Osteoblast (primary cell): ENCODE results near the gene GSTO1. TPM values are rescaled to one million over a fixed set of nuclear protein-coding genes. Genes with fewer than 3 reads are reported as not detected.
A peak's percentile ranks its signal among the peaks of the same experiment; 100 is the strongest.

Experiments
- DNase-seq: peaks from one replicate; pipeline ENCODE4 v3.0.0; 2011; ENCODE audit warnings: low spot score, mixed read lengths; ENCODE audit not compliant: insufficient read length; ENCODE audit errors: missing footprints
- H2AFZ ChIP-seq: 2 replicates; pipeline ENCODE4 v1.6.0; 2011; ENCODE audit warnings: mild to moderate bottlenecking, low read length
- H3K27ac ChIP-seq: 2 replicates; pipeline ENCODE4 v1.5.1; 2011; ENCODE audit warnings: mild to moderate bottlenecking, low read depth, low read length, moderate library complexity
- H3K27me3 ChIP-seq: 2 replicates; pipeline ENCODE4 v1.6.0; 2012; ENCODE audit warnings: mild to moderate bottlenecking, control low read depth, inconsistent platforms, low read length, moderate library complexity; ENCODE audit not compliant: insufficient read depth
- H3K36me3 ChIP-seq: 2 replicates; pipeline ENCODE4 v1.5.1; 2011; ENCODE audit warnings: mild to moderate bottlenecking, low read length, control low read depth, moderate library complexity; ENCODE audit not compliant: insufficient read depth
- H3K4me1 ChIP-seq: 2 replicates; pipeline ENCODE4 v1.5.1; 2011; ENCODE audit warnings: mild to moderate bottlenecking, low read length, control low read depth, moderate library complexity; ENCODE audit not compliant: insufficient read depth
- H3K4me2 ChIP-seq: 2 replicates; pipeline ENCODE4 v1.6.0; 2011; ENCODE audit warnings: mild to moderate bottlenecking, low read length; ENCODE audit not compliant: insufficient read depth
- H3K4me3 ChIP-seq: fragments of 200-600 bp; sonication (generic); 3 replicates; pipeline ENCODE4 v1.5.1; 2012; ENCODE audit warnings: mild to moderate bottlenecking, low read length, inconsistent platforms; ENCODE audit not compliant: insufficient read depth
- H3K79me2 ChIP-seq: 2 replicates; pipeline ENCODE4 v1.6.0; 2012; ENCODE audit warnings: mild to moderate bottlenecking, low read length, control low read depth, inconsistent platforms; ENCODE audit not compliant: insufficient read depth
- H3K9me3 ChIP-seq: 2 replicates; pipeline ENCODE4 v1.5.1; 2011; ENCODE audit warnings: low read depth, low read length, control low read depth
- H4K20me1 ChIP-seq: 2 replicates; pipeline ENCODE4 v1.6.0; 2012; ENCODE audit warnings: mild to moderate bottlenecking, low read length, control low read depth; ENCODE audit not compliant: insufficient read depth
- CTCF ChIP-seq: IDR thresholded peaks from 2 replicates; pipeline ENCODE4 v1.5.1; 2011; ENCODE audit warnings: mild to moderate bottlenecking, low read depth, low read length, moderate library complexity; ENCODE audit errors: extremely low read depth
- total RNA-seq: library from RNA; depleted of rRNA; stranded (reverse); fragments of >200 nt; gene quantifications from 2 replicates; pipeline ENCODE4 v1.2.3, GENCODE V29; 2012

GSTO1 gene
- total RNA-seq, 1 donor = 149 TPM

GRCh38 chr10:104281694-104282093 is 27.0 kb downstream of the GSTO1 start:
- Histone ChIP-seq H3K4me2 (no peak overlapping the region), H3K79me2 (no peaks in the 10 kb centered on the region), H3K27ac (no peak overlapping the region), H3K4me1 (no peaks in the 10 kb centered on the region), H2AFZ (no peak overlapping the region), H4K20me1 (no peaks in the 10 kb centered on the region), H3K4me3 (no peak overlapping the region), H3K36me3 (no peaks in the 10 kb centered on the region), H3K9me3 (no peaks in the 10 kb centered on the region), H3K27me3 (no peaks in the 10 kb centered on the region)
- no peak for TF ChIP-seq CTCF
- no peak for DNase-seq

GRCh38 chr10:104284846-104285245 is 30.2 kb downstream of the GSTO1 start:
- no peak overlapping the region for H2AFZ ChIP-seq
- no peak overlapping the region for H3K27ac ChIP-seq
- no peaks in the 10 kb centered on the region for H3K27me3 ChIP-seq
- no peak overlapping the region for H3K4me3 ChIP-seq
- no peak for DNase-seq
- H4K20me1 ChIP-seq = no peaks in the 10 kb centered on the region
- no peaks in the 10 kb centered on the region for H3K36me3 ChIP-seq
- H3K4me1 ChIP-seq = peaks cover 5% of the 10 kb centered on the region
- no peaks in the 10 kb centered on the region for H3K79me2 ChIP-seq
- TF ChIP-seq CTCF = no peak
- no peak overlapping the region for H3K4me2 ChIP-seq
- no peaks in the 10 kb centered on the region for H3K9me3 ChIP-seq

- Histone ChIP-seq H4K20me1 (no peaks in the 10 kb centered on the region), H3K36me3 (no peaks in the 10 kb centered on the region), H3K27me3 (no peaks in the 10 kb centered on the region), H3K4me1 (peaks cover 13% of the 10 kb centered on the region), H3K4me2 (no peak overlapping the region), H3K4me3 (no peak overlapping the region), H3K79me2 (no peaks in the 10 kb centered on the region), H2AFZ (no peak overlapping the region), H3K27ac (no peak overlapping the region), H3K9me3 (no peaks in the 10 kb centered on the region)
- no peak for DNase-seq
- no peak for TF ChIP-seq CTCF
Observed at GRCh38 chr10:104286939-104287338, 32.2 kb downstream of the GSTO1 start.

GRCh38 chr10:104288355-104288754 is 33.7 kb downstream of the GSTO1 start:
- TF ChIP-seq CTCF = no peak
- H3K4me2 ChIP-seq = no peak overlapping the region
- peak overlapping the region; percentile 47 for H2AFZ ChIP-seq
- no peaks in the 10 kb centered on the region for H3K79me2 ChIP-seq
- no peak overlapping the region for H3K4me3 ChIP-seq
- H3K4me1 ChIP-seq = peaks cover 24% of the 10 kb centered on the region
- H3K9me3 ChIP-seq = no peaks in the 10 kb centered on the region
- no peak overlapping the region for H3K27ac ChIP-seq
- no peaks in the 10 kb centered on the region for H3K27me3 ChIP-seq
- no peaks in the 10 kb centered on the region for H4K20me1 ChIP-seq
- DNase-seq = no peak
- no peaks in the 10 kb centered on the region for H3K36me3 ChIP-seq
